GM12891 (cell line): Measurements from ENCODE around the gene CES1.

Source experiments
- PAX5 ChIP-seq: IDR thresholded peaks from 2 replicates; pipeline ENCODE4 v1.6.1; 2011; ENCODE audit warnings: low read length, moderate library complexity, mild to moderate bottlenecking; ENCODE audit not compliant: insufficient read depth, severe bottlenecking
- POLR2A ChIP-seq: IDR thresholded peaks from 2 replicates; pipeline ENCODE4 v1.6.1; 2011; ENCODE audit warnings: low read depth, low read length, control low read depth
- POLR2AphosphoS5 ChIP-seq: IDR thresholded peaks from 2 replicates; pipeline ENCODE4 v1.6.1; 2011; ENCODE audit warnings: low read depth, low read length, control low read depth
- TAF1 ChIP-seq: IDR thresholded peaks from 2 replicates; pipeline ENCODE4 v1.6.1; 2011; ENCODE audit warnings: low read depth, low read length, control low read depth

DNA sequence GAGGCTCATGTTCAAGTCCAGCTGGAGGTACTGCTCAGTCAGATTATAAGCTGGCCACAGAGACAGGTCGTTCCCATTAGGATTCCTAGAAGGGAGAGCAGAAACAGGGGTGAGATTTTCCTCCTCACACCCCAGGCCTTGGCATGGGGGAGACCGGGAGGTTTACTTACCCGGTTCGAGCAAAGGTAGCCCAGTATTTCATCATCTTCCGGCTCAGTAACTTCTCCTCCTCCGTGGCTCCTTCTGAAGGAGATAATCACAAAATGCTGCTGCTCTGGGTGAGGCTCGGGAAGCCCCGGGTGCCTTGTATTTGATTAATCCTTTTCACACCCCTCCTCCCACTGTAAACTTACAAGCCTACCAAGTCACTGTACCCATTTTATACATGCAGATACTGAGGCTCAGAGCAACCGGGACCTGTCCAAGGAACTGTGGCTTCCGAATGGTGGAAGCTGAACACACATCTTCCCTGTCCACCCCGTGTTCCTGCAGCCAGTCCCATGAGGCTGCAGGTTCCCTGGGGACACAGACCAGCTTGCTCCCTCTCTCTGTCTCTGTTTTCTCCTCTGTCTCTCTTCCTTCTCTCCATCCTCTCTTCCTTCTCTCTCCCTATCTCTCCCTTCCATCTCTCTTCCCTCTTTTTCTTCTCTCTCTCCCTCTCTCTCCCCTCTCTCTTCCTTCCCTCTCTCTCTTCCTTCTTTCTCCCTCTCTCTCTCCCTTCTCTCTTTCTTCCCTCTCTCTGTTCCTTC lies 13.9 kb upstream of the CES1 start:
- TF ChIP-seq TAF1 (no peak), POLR2AphosphoS5 (no peak), POLR2A (no peak), PAX5 (no peak)
